Endothelial cell of umbilical vein (primary cell): ENCODE measurements around the gene PCNX4. TPM values are rescaled to one million over a fixed set of nuclear protein-coding genes. Genes with fewer than 3 reads are reported as not detected.

Experiments
- BruUV-seq: library from RNA; stranded (reverse); fragments of 400-500 nt; replicated peaks from 2 replicates; lab custom pipeline; 2021; lab: Mats Ljungman, UMichigan
- CTCF ChIA-PET: fragments of 300-600, 350-600 bp; sonication (Branson Sonifier 250); formaldehyde crosslinking; loops from one replicate; lab custom pipeline; 2021; ENCODE audit warnings: antibody characterized with exemption, inconsistent platforms; lab: Charles Lee
- POLR2A ChIA-PET: fragments of 300-600, 350-600 bp; sonication (Branson Sonifier 250); formaldehyde crosslinking; loops from one replicate; lab custom pipeline; 2021; ENCODE audit warnings: antibody characterized with exemption, inconsistent platforms; lab: Charles Lee
- DNase-seq: peaks from one replicate; pipeline ENCODE4 v3.0.0-alpha.2; 2011; ENCODE audit warnings: low read depth, low spot score
- FAIRE-seq: peaks from 2 replicates; lab custom pipeline; 2011; peaks lifted over from hg19 to GRCh38; lab: Jason Lieb, UNC
- H2AFZ ChIP-seq: 2 replicates; pipeline ENCODE4 v1.6.0; 2012; ENCODE audit warnings: low read depth, low read length, control low read depth, inconsistent platforms
- H3K27ac ChIP-seq: 2 replicates; pipeline ENCODE4 v1.5.1; 2011; ENCODE audit warnings: low read depth, mild to moderate bottlenecking, control low read depth, low read length, moderate library complexity; ENCODE audit not compliant: insufficient read depth
- H3K27me3 ChIP-seq, 2 experiments: 2 replicates each; pipeline versions ENCODE4 v1.6.0 to v1.6.1; 2011; ENCODE audit warnings: low read length in 2 of 2, mixed read lengths in 1 of 2; ENCODE audit not compliant: control insufficient read depth in 2 of 2, insufficient read depth in 2 of 2
- H3K36me3 ChIP-seq, 2 experiments: 2 replicates in 1 of 2; 3 replicates in 1 of 2; pipeline ENCODE4 v1.5.1; 2011; ENCODE audit warnings: low read length in 2 of 2, mild to moderate bottlenecking in 1 of 2, moderate library complexity in 1 of 2; ENCODE audit not compliant: control insufficient read depth in 2 of 2, insufficient read depth in 2 of 2; ENCODE audit errors: extremely low read depth in 1 of 2
- H3K4me1 ChIP-seq: 3 replicates; pipeline ENCODE4 v1.5.1; 2011; ENCODE audit warnings: mild to moderate bottlenecking, low read length; ENCODE audit not compliant: control insufficient read depth, insufficient read depth; ENCODE audit errors: extremely low read depth
- H3K4me2 ChIP-seq: 2 replicates; pipeline ENCODE4 v1.6.1; 2011; ENCODE audit warnings: low read length, control low read depth, mixed read lengths; ENCODE audit not compliant: insufficient read depth
- H3K4me3 ChIP-seq, 3 experiments: fragments of 200-600 bp in 1 of 3; sonication (generic), shearing (Covaris generic) in 1 of 3; replicated peaks in 1 of 3; 2 replicates each; pipeline ENCODE4 v1.5.1; 2011 to 2016; ENCODE audit warnings: control low read depth in 3 of 3, low read length in 3 of 3, mild to moderate bottlenecking in 2 of 3, inconsistent platforms in 1 of 3, low read depth in 1 of 3, moderate library complexity in 1 of 3; ENCODE audit not compliant: insufficient read depth in 1 of 3
- H3K79me2 ChIP-seq: 2 replicates; pipeline ENCODE4 v1.6.0; 2012; ENCODE audit warnings: low read length, inconsistent platforms; ENCODE audit not compliant: control insufficient read depth, insufficient read depth
- H3K9ac ChIP-seq: replicated peaks from 2 replicates; pipeline ENCODE3; 2011; ENCODE audit warnings: low read length, control low read depth; ENCODE audit not compliant: insufficient read depth; ENCODE audit errors: extremely low read depth
- H3K9me1 ChIP-seq: replicated peaks from 3 replicates; pipeline ENCODE4 v1.6.0; 2011; ENCODE audit warnings: mild to moderate bottlenecking, low read length; ENCODE audit not compliant: control insufficient read depth, insufficient read depth; ENCODE audit errors: extremely low read depth
- H3K9me3 ChIP-seq: replicated peaks from 2 replicates; pipeline ENCODE4 v1.5.1; 2012; ENCODE audit warnings: low read length, inconsistent platforms; ENCODE audit not compliant: control insufficient read depth, insufficient read depth
- H4K20me1 ChIP-seq: replicated peaks from 2 replicates; pipeline ENCODE3; 2011; ENCODE audit warnings: mild to moderate bottlenecking, low read length; ENCODE audit not compliant: control insufficient read depth, insufficient read depth; ENCODE audit errors: extremely low read depth
- EZH2 ChIP-seq: IDR thresholded peaks from 2 replicates; pipeline ENCODE4 v1.6.1; 2012; ENCODE audit warnings: borderline replicate concordance, low read depth, mild to moderate bottlenecking, moderate library complexity, low read length, inconsistent platforms; ENCODE audit not compliant: severe bottlenecking
- FOS ChIP-seq: IDR thresholded peaks from 2 replicates; pipeline ENCODE4 v1.6.1; 2011; ENCODE audit warnings: mild to moderate bottlenecking, low read length, moderate library complexity, borderline replicate concordance; ENCODE audit not compliant: insufficient read depth
- GATA2 ChIP-seq: IDR thresholded peaks from 2 replicates; pipeline ENCODE4 v1.7.0; 2011; ENCODE audit warnings: low read depth, mild to moderate bottlenecking, moderate library complexity, mixed read lengths, low read length; ENCODE audit not compliant: insufficient read length, insufficient read depth
- JUN ChIP-seq: IDR thresholded peaks from 2 replicates; pipeline ENCODE4 v1.6.1; 2011; ENCODE audit warnings: borderline replicate concordance, low read depth; ENCODE audit not compliant: insufficient read length, insufficient read depth
- MYC ChIP-seq: IDR thresholded peaks from one replicate; pipeline ENCODE4 v1.6.1; 2011; ENCODE audit warnings: mild to moderate bottlenecking, low read depth, low read length
- POLR2A ChIP-seq: IDR thresholded peaks from 2 replicates; pipeline ENCODE4 v1.6.1; 2012; ENCODE audit warnings: low read depth, mild to moderate bottlenecking, control low read depth, low read length
- POLR2AphosphoS5 ChIP-seq: IDR thresholded peaks from 2 replicates; pipeline ENCODE4 v1.6.1; 2012; ENCODE audit warnings: low read depth, mild to moderate bottlenecking, control low read depth, low read length, moderate library complexity; ENCODE audit not compliant: insufficient read depth
- dilution Hi-C: fragments of 300-500 bp; cut with MboI; formaldehyde crosslinking; loops from one replicate; pipeline ENCODE4 v1.15.0; 2019; ENCODE audit warnings: low sequenced_read_pairs; ENCODE audit not compliant: extremely low pct_ligation_motif_present
- intact Hi-C: fragments of 100-400 bp; cut with micrococcal nuclease; formaldehyde crosslinking; loops from one replicate; pipeline ENCODE4 v1.10.0; 2022
- polyA plus RNA-seq, 4 experiments: library from polyadenylated mRNA; depleted of rRNA in 3 of 4; stranded (reverse) in 3 of 4; unstranded in 1 of 4; fragments of >200 nt; gene quantifications; 2 replicates each; pipeline versions ENCODE4 v1.2.1 to v1.2.3, GENCODE V29; 2011 to 2012; ENCODE audit warnings: missing spikeins in 1 of 4
- total RNA-seq: library from RNA; stranded (reverse); gene quantifications from 2 replicates; pipeline ENCODE4 v1.2.3, GENCODE V29; 2021
- TF ChIP-seq, protein P1 (sequence below): IDR thresholded peaks from 2 replicates; pipeline ENCODE4 v1.6.1; 2011; ENCODE audit not compliant: insufficient read depth, insufficient read length
- TF ChIP-seq, protein P2 (sequence below), 2 donors: IDR thresholded peaks; 1 replicate in 1 of 2; 2 replicates in 1 of 2; pipeline ENCODE4 v1.5.1; 2011; ENCODE audit warnings: low read length in 2 of 2, mild to moderate bottlenecking in 2 of 2, moderate library complexity in 2 of 2, control low read depth in 1 of 2, inconsistent platforms in 1 of 2, low read depth in 1 of 2; ENCODE audit not compliant: insufficient read depth in 1 of 2; ENCODE audit errors: extremely low read depth in 1 of 2

Gene PCNX4
- total and polyA plus RNA-seq, 2 donors (not counting 3 experiments of a cell fraction or from before 2014, with no cell fraction given), result 35.5 to 51.6 TPM

DNA sequence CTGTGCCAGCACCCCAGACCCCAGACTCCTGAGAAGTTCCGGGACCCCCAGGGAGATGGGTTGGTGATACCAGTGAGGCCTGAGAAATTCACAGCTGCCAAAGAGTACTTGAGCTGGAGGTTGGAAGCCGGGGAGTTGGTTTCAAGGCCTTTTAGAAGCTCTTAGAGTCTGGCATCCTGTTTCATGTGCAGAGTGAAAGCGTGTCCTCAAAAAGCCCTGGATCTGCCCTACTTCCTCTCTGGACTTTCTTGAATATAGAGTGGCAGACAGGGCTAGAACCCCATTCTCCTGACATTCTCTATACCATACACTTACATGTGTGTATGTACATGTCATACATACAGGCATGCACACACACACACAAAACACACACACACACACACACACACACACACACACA is 126.0 kb downstream of the PCNX4 start:
- H3K36me3 ChIP-seq, result no peaks in the 10 kb centered on the region
- intact Hi-C loops (no loop called here), dilution Hi-C loops (no loop called here)
- H2AFZ ChIP-seq, result no peak overlapping the region
- TF ChIP-seq, protein P1, sequence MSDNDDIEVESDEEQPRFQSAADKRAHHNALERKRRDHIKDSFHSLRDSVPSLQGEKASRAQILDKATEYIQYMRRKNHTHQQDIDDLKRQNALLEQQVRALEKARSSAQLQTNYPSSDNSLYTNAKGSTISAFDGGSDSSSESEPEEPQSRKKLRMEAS, result no peak
- TF ChIP-seq GATA2 (no peak), JUN (no peak), EZH2 (no peak), POLR2A (no peak), MYC (no peak), POLR2AphosphoS5 (no peak), FOS (no peak)
- TF ChIP-seq, protein P2, sequence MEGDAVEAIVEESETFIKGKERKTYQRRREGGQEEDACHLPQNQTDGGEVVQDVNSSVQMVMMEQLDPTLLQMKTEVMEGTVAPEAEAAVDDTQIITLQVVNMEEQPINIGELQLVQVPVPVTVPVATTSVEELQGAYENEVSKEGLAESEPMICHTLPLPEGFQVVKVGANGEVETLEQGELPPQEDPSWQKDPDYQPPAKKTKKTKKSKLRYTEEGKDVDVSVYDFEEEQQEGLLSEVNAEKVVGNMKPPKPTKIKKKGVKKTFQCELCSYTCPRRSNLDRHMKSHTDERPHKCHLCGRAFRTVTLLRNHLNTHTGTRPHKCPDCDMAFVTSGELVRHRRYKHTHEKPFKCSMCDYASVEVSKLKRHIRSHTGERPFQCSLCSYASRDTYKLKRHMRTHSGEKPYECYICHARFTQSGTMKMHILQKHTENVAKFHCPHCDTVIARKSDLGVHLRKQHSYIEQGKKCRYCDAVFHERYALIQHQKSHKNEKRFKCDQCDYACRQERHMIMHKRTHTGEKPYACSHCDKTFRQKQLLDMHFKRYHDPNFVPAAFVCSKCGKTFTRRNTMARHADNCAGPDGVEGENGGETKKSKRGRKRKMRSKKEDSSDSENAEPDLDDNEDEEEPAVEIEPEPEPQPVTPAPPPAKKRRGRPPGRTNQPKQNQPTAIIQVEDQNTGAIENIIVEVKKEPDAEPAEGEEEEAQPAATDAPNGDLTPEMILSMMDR (IDR thresholded peaks at IDR 0.05; ENCODE audit: extremely low read depth in 1 of 2, insufficient read depth in 1 of 2, low read depth in 1 of 2, low read length in 2 of 2), result no peak
- no TSS peak for BruUV-seq
- no peak overlapping the region for H3K9ac ChIP-seq
- H3K4me1 ChIP-seq, result no peaks in the 10 kb centered on the region
- DNase-seq (no peak), FAIRE-seq (no peak)
- no peaks in the 10 kb centered on the region for H4K20me1 ChIP-seq
- no peak overlapping the region for H3K4me2 ChIP-seq
- no peak overlapping the region for H3K27ac ChIP-seq
- peaks cover 0 to 3% of the 10 kb centered on the region in 2 experiments for H3K27me3 ChIP-seq
- no peaks in the 10 kb centered on the region for H3K9me1 ChIP-seq
- ChIA-PET CTCF (no interaction called here), POLR2A (no interaction called here)
- H3K4me3 ChIP-seq, result no peak overlapping the region
- H3K79me2 ChIP-seq, result no peaks in the 10 kb centered on the region
- no peaks in the 10 kb centered on the region for H3K9me3 ChIP-seq

Other genes starting within 250 kb of the PCNX4 start
- gene RTN1, start 221.1 kb upstream of the PCNX4 start, total RNA-seq, result 0.29 TPM in 1 of 2 replicates, not detected in the other
- gene RTN1, start 221.1 kb upstream of the PCNX4 start, polyA plus RNA-seq, result 0.10 and 0.11 TPM in 2 replicates
- not detected in 2 replicates for gene LRRC9, start 171.8 kb upstream of the PCNX4 start, total RNA-seq
- not detected in 2 replicates for gene LRRC9, start 171.8 kb upstream of the PCNX4 start, polyA plus RNA-seq
- 29.3 and 35.7 TPM in 2 replicates for gene DHRS7, start 73.5 kb downstream of the PCNX4 start, total RNA-seq
- 28.5 and 28.6 TPM in 2 replicates for gene DHRS7, start 73.5 kb downstream of the PCNX4 start, polyA plus RNA-seq
- 33.9 and 36.4 TPM in 2 replicates for gene PPM1A, start 157.3 kb downstream of the PCNX4 start, total RNA-seq
- 8.1 and 14.1 TPM in 2 replicates for gene PPM1A, start 157.3 kb downstream of the PCNX4 start, polyA plus RNA-seq